Activated CD4-positive, alpha-beta memory T cell treated with anti-CD3 and anti-CD28 coated beads, Interleukin-2, amount 10 ng/mL, durations not matched to agents 7 days and 5 days (primary cell): Measurements from ENCODE around the gene RPRD1B. TPM values are rescaled to one million over a fixed set of nuclear protein-coding genes. Genes with fewer than 3 reads are reported as not detected.
"Not testable (repeated sequence)": the region's sequence is repeated elsewhere in the genome, so short reads cannot be mapped to it uniquely, and the experiment has no call there.

Experiments
- CTCF ChIA-PET: fragments of 350-600 bp; sonication (Branson Sonifier 250); formaldehyde crosslinking; loops from one replicate; lab custom pipeline; 2021; ENCODE audit warnings: antibody characterized with exemption, inconsistent platforms; lab: Charles Lee
- POLR2A ChIA-PET: fragments of 350-600 bp; sonication (Branson Sonifier 250); formaldehyde crosslinking; loops from one replicate; lab custom pipeline; 2021; ENCODE audit warnings: antibody characterized with exemption; lab: Charles Lee
- DNase-seq: peaks from one replicate; pipeline ENCODE4 v3.0.0-alpha.2; 2020
- H3K27ac Mint-ChIP-seq: one replicate; pipeline ENCODE4 v1.8.0; 2021; ENCODE audit warnings: mild to moderate bottlenecking, mixed read lengths
- H3K27me3 Mint-ChIP-seq: one replicate; pipeline ENCODE4 v1.8.0; 2021; ENCODE audit warnings: mixed read lengths
- H3K36me3 Mint-ChIP-seq: one replicate; pipeline ENCODE4 v1.8.0; 2021; ENCODE audit warnings: low read depth, mixed read lengths
- H3K4me1 Mint-ChIP-seq: one replicate; pipeline ENCODE4 v1.8.0; 2021; ENCODE audit warnings: mixed read lengths
- H3K4me3 Mint-ChIP-seq: one replicate; pipeline ENCODE4 v1.8.0; 2021; ENCODE audit warnings: mild to moderate bottlenecking, mixed read lengths
- H3K9me3 Mint-ChIP-seq: one replicate; pipeline ENCODE4 v1.8.0; 2021; ENCODE audit warnings: mixed read lengths
- total RNA-seq, 2 experiments: library from RNA; stranded (reverse); gene quantifications; one replicate each; pipeline ENCODE4 v1.2.3, GENCODE V29; 2021

RPRD1B gene
- total RNA-seq, 2 experiments from 2014 or later = 27.6 to 33.2 TPM

GRCh38 chr20:38007526-38007925 is 26.0 kb upstream of the RPRD1B start:
- POLR2A ChIA-PET = interaction anchor here (4.8 kb wide), 1 partner anchor 25 kb away, joined by 28 read pairs; the partner anchor contains the start of genes RPRD1B and TTI1
- CTCF ChIA-PET = no interaction called here
- H3K4me1 Mint-ChIP-seq = peaks cover 23% of the 10 kb centered on the region

GRCh38 chr20:38008233-38008944 is 25.2 kb upstream of the RPRD1B start:
- no peak for DNase-seq
- H3K4me3 Mint-ChIP-seq = no peak overlapping the region
- H3K27ac Mint-ChIP-seq = no peak overlapping the region
- ChIA-PET POLR2A (interaction anchor here (4.8 kb wide), 1 partner anchor 25 kb away, joined by 28 read pairs; the partner anchor contains the start of genes RPRD1B and TTI1), CTCF (interaction anchor here (1.4 kb wide), 1 partner anchor 16 kb away, joined by 6 read pairs; no protein-coding TSS in a partner anchor)
- no peaks in the 10 kb centered on the region for H3K9me3 Mint-ChIP-seq
- no peaks in the 10 kb centered on the region for H3K27me3 Mint-ChIP-seq
- peaks cover 22% of the 10 kb centered on the region for H3K4me1 Mint-ChIP-seq
- peaks cover 55% of the 10 kb centered on the region for H3K36me3 Mint-ChIP-seq

More at GRCh38 chr20:38007526-38007925, 26.0 kb upstream of the RPRD1B start:
- Mint-ChIP-seq H3K36me3 (peaks cover 48% of the 10 kb centered on the region), H3K27ac (no peak overlapping the region), H3K9me3 (no peaks in the 10 kb centered on the region), H3K27me3 (no peaks in the 10 kb centered on the region), H3K4me3 (no peak overlapping the region)
- no peak for DNase-seq

GRCh38 chr20:38009416-38009815 is 24.1 kb upstream of the RPRD1B start:
- Mint-ChIP-seq H3K4me1 (peaks cover 22% of the 10 kb centered on the region), H3K36me3 (peaks cover 58% of the 10 kb centered on the region)
- POLR2A ChIA-PET, H3K27me3 Mint-ChIP-seq, CTCF ChIA-PET, H3K4me3 Mint-ChIP-seq, DNase-seq, H3K27ac Mint-ChIP-seq, H3K9me3 Mint-ChIP-seq: not testable (repeated sequence)

- H3K4me3 Mint-ChIP-seq = no peak overlapping the region
- H3K9me3 Mint-ChIP-seq = no peaks in the 10 kb centered on the region
- ChIA-PET CTCF (no interaction called here), POLR2A (no interaction called here)
- no peak for DNase-seq
- peaks cover 64% of the 10 kb centered on the region for H3K36me3 Mint-ChIP-seq
- H3K4me1 Mint-ChIP-seq = peaks cover 9% of the 10 kb centered on the region
- H3K27ac Mint-ChIP-seq = no peak overlapping the region
- H3K27me3 Mint-ChIP-seq = no peaks in the 10 kb centered on the region
Measured at GRCh38 chr20:38011696-38012095, 21.9 kb upstream of the RPRD1B start.

DNA sequence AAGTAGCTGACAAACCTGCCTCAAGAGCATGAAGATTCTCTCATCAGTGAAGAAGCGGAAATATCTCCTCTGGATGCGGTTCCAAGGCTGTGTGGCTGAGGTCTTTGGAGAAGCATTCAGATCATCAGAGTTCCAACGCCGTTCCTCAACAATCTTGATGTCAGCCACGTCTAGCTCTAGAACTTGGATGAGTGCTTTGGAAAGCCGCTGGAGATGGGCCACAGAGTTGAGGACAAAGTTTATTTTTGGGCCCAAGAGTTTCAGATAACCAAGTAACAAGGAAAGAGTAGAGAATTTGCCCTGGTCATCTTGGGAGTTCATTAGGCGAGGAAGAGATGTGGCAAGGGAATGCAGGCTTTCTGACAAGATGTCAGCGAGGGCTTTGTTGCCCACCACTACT is 21.2 kb upstream of the RPRD1B start:
- CTCF ChIA-PET = no interaction called here

GRCh38 chr20:38013887-38014286 is 19.7 kb upstream of the RPRD1B start:
- no peak overlapping the region for H3K27ac Mint-ChIP-seq
- POLR2A ChIA-PET = interaction anchor here (1.4 kb wide), 1 partner anchor 20 kb away, joined by 4 read pairs; the partner anchor contains the start of genes RPRD1B and TTI1
- no peaks in the 10 kb centered on the region for H3K27me3 Mint-ChIP-seq
- no peak for DNase-seq
- no peak overlapping the region for H3K4me3 Mint-ChIP-seq
- peaks cover 73% of the 10 kb centered on the region for H3K36me3 Mint-ChIP-seq
- CTCF ChIA-PET = interaction anchor here (0.8 to 1.3 kb wide), 2 partner anchors 15 to 20 kb away, joined by 3 to 4 read pairs; no protein-coding TSS in a partner anchor
- peaks cover 13% of the 10 kb centered on the region for H3K9me3 Mint-ChIP-seq
- H3K4me1 Mint-ChIP-seq = peaks cover under 1% of the 10 kb centered on the region

More for the DNA sequence above, 21.2 kb upstream of the RPRD1B start:
- DNase-seq = no peak
- peaks cover 69% of the 10 kb centered on the region for H3K36me3 Mint-ChIP-seq
- H3K4me1 Mint-ChIP-seq = peaks cover 5% of the 10 kb centered on the region
- no peaks in the 10 kb centered on the region for H3K27me3 Mint-ChIP-seq
- no peak overlapping the region for H3K27ac Mint-ChIP-seq
- H3K9me3 Mint-ChIP-seq = peaks cover 5% of the 10 kb centered on the region
- H3K4me3 Mint-ChIP-seq = no peak overlapping the region
- POLR2A ChIA-PET = no interaction called here

- CTCF ChIA-PET = no interaction called here
- no peak for DNase-seq
- Mint-ChIP-seq H3K4me3 (no peak overlapping the region), H3K36me3 (peaks cover 68% of the 10 kb centered on the region), H3K27me3 (no peaks in the 10 kb centered on the region), H3K9me3 (peaks cover 16% of the 10 kb centered on the region), H3K4me1 (no peaks in the 10 kb centered on the region), H3K27ac (no peak overlapping the region)
- POLR2A ChIA-PET = interaction anchor here (2.1 kb wide), 1 partner anchor 15 kb away, joined by 9 read pairs; the partner anchor contains the start of genes RPRD1B and TTI1
Measured at GRCh38 chr20:38017959-38018358, 15.6 kb upstream of the RPRD1B start.

- H3K9me3 Mint-ChIP-seq = peaks cover 16% of the 10 kb centered on the region
- ChIA-PET POLR2A (no interaction called here), CTCF (no interaction called here)
- H3K27ac Mint-ChIP-seq = no peak overlapping the region
- H3K36me3 Mint-ChIP-seq = peaks cover 64% of the 10 kb centered on the region
- H3K4me1 Mint-ChIP-seq = no peaks in the 10 kb centered on the region
- no peak overlapping the region for H3K4me3 Mint-ChIP-seq
- H3K27me3 Mint-ChIP-seq = no peaks in the 10 kb centered on the region
- no peak for DNase-seq
Measured at GRCh38 chr20:38018385-38018784, 15.2 kb upstream of the RPRD1B start.

DNA sequence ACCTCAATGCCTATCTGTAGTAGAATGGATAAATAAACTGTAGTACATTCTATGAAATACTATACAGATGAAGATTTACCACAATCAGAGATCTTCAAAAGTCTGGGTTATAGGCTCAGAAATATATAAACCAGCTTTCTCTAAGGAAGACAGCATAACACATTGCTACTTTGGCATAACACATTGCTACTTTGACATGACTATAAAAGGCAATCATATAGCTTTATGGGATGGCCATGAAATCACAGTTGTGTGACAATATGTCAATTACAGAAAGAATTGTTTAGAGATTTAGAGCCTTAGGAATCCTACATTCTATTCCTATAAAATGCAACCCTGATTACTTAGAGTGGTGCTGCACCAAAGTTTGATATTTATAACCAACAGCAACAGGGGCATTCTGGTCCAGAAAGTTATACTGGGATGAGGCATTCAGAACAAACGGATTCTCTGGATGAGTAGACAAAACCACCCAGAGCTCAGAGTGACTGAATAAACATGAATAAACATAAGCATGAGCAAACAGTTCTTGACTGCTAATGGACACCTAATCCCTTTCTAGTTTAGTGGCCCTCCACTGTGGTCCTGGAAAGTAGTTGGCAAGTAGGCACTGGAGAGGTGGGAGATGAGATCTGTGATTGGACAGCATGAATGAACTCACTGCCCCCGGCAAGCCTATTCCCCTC is 12.3 kb upstream of the RPRD1B start:
- POLR2A ChIA-PET = interaction anchor here (1.2 kb wide), 1 partner anchor 12 kb away, joined by 7 read pairs; the partner anchor contains the start of genes RPRD1B and TTI1
- DNase-seq = no peak
- CTCF ChIA-PET = interaction anchor here (1.0 kb wide), 1 partner anchor 9 kb away, joined by 3 read pairs; no protein-coding TSS in a partner anchor
- H3K9me3 Mint-ChIP-seq = peaks cover 16% of the 10 kb centered on the region
- H3K36me3 Mint-ChIP-seq = peaks cover 42% of the 10 kb centered on the region
- no peaks in the 10 kb centered on the region for H3K27me3 Mint-ChIP-seq
- no peak overlapping the region for H3K27ac Mint-ChIP-seq
- no peak overlapping the region for H3K4me3 Mint-ChIP-seq
- peaks cover 1% of the 10 kb centered on the region for H3K4me1 Mint-ChIP-seq

- no peak for DNase-seq
- H3K27ac Mint-ChIP-seq = no peak overlapping the region
- peaks cover 4% of the 10 kb centered on the region for H3K9me3 Mint-ChIP-seq
- ChIA-PET POLR2A (no interaction called here), CTCF (interaction anchor here (0.6 kb wide), 1 partner anchor 473 kb away, joined by 4 read pairs; no protein-coding TSS in a partner anchor)
- peaks cover 27% of the 10 kb centered on the region for H3K36me3 Mint-ChIP-seq
- H3K4me3 Mint-ChIP-seq = no peak overlapping the region
- peaks cover 7% of the 10 kb centered on the region for H3K4me1 Mint-ChIP-seq
- H3K27me3 Mint-ChIP-seq = no peaks in the 10 kb centered on the region
Measured at GRCh38 chr20:38023181-38024001, 10.2 kb upstream of the RPRD1B start.

- Mint-ChIP-seq H3K27me3 (no peaks in the 10 kb centered on the region), H3K4me1 (peaks cover 18% of the 10 kb centered on the region), H3K36me3 (peaks cover 24% of the 10 kb centered on the region), H3K27ac (no peak overlapping the region), H3K9me3 (peaks cover 2% of the 10 kb centered on the region), H3K4me3 (no peak overlapping the region)
- DNase-seq = no peak
- CTCF ChIA-PET = interaction anchor here (0.6 kb wide), 1 partner anchor 474 kb away, joined by 4 read pairs; no protein-coding TSS in a partner anchor
- POLR2A ChIA-PET = no interaction called here
Measured at GRCh38 chr20:38024496-38024895, 9.1 kb upstream of the RPRD1B start.

DNA sequence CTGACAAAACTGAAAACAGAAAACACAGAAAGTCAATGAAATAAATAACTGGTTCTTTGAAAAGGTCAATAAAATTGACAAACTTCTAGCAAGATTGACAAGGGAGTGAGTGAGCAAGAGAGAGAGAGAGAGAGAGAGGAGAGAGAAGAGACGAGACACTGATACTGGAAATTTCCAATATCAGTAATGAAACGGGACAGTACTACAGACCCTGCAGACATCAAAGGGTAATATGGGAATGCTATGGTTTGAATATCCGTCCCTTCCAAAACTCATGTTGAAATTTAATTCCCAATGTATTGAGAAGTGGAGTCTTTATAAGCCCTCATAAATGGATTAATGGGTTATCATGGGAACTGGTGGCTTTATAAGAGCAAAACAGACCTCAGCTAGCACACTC is 4.1 kb upstream of the RPRD1B start:
- POLR2A ChIA-PET = no interaction called here
- peaks cover 48% of the 10 kb centered on the region for H3K4me1 Mint-ChIP-seq
- no peaks in the 10 kb centered on the region for H3K27me3 Mint-ChIP-seq
- no peak overlapping the region for H3K27ac Mint-ChIP-seq
- no peak for DNase-seq
- CTCF ChIA-PET = interaction anchor here (0.9 to 1.1 kb wide), 2 partner anchors 8 to 22 kb away, joined by 3 read pairs; no protein-coding TSS in a partner anchor
- peaks cover 2% of the 10 kb centered on the region for H3K9me3 Mint-ChIP-seq
- no peak overlapping the region for H3K4me3 Mint-ChIP-seq
- H3K36me3 Mint-ChIP-seq = peaks cover 41% of the 10 kb centered on the region
